A549 (cell line): ENCODE results near the gene SLC25A11. TPM values are rescaled to one million over a fixed set of nuclear protein-coding genes. Genes with fewer than 3 reads are reported as not detected.
A peak's percentile ranks its signal among the peaks of the same experiment; 100 is the strongest.

Source experiments
- ATAC-seq, 2 experiments: fragments of 200-7000 bp in 1 of 2; fragments of >200 bp in 1 of 2; cut with Nextera tagmentation in 1 of 2; cut with Tn5 transposase in 1 of 2; 3 replicates each; pipeline versions ENCODE4 v1.8.0 to v1.9.1; 2018 to 2020; ENCODE audit warnings: mild to moderate bottlenecking in 1 of 2, moderate library complexity in 1 of 2
- CTCF ChIA-PET: fragments of 300-600 bp; sonication (Branson Sonifier 250); formaldehyde crosslinking; extraction: SDS; loops from one replicate; lab custom pipeline; 2021; ENCODE audit warnings: antibody characterized with exemption, inconsistent platforms; lab: Yijun Ruan, JAX
- POLR2A ChIA-PET: fragments of 350-600 bp; formaldehyde crosslinking; extraction: SDS; loops from one replicate; lab custom pipeline; 2021; ENCODE audit warnings: antibody characterized with exemption, inconsistent platforms; lab: Yijun Ruan, JAX
- DNase-seq, 2 experiments: peaks; one replicate each; pipeline versions ENCODE4 v3.0.0 to v3.0.0-alpha.2; 2011 to 2016; ENCODE audit warnings: low read depth in 1 of 2, low spot score in 1 of 2
- FAIRE-seq: peaks from 2 replicates; lab custom pipeline; 2011; peaks lifted over from hg19 to GRCh38; lab: Jason Lieb, UNC
- H3K27ac ChIP-seq, 2 experiments: fragments of >200 bp; sonication (Bioruptor Twin); formaldehyde crosslinking; 3 replicates each; pipeline ENCODE4 v1.5.1; 2016 to 2017
- H3K4me1 ChIP-seq: fragments of >200 bp; sonication (Bioruptor Twin); formaldehyde crosslinking; 3 replicates; pipeline ENCODE4 v1.6.1; 2016
- H3K4me2 ChIP-seq: fragments of >200 bp; sonication (Bioruptor Twin); formaldehyde crosslinking; 3 replicates; pipeline ENCODE4 v1.6.1; 2016
- H3K4me3 ChIP-seq: fragments of >200 bp; sonication (Bioruptor Twin); formaldehyde crosslinking; 3 replicates; pipeline ENCODE4 v1.5.1; 2016
- H3K9me3 ChIP-seq: fragments of >200 bp; sonication (Bioruptor Twin); formaldehyde crosslinking; 3 replicates; pipeline ENCODE4 v1.6.1; 2016
- CEBPB ChIP-seq, 2 experiments: fragments of >200 bp in 1 of 2; sonication (Bioruptor Twin) in 1 of 2; formaldehyde crosslinking in 1 of 2; IDR thresholded peaks; 2 replicates each; pipeline ENCODE4 v1.6.1; 2012 to 2016
- CHD4 ChIP-seq: fragments of 200-600 bp; sonication (generic); IDR thresholded peaks from 2 replicates; pipeline ENCODE4 v1.6.1; 2016; ENCODE audit warnings: antibody characterized with exemption, mild to moderate bottlenecking, borderline replicate concordance
- EP300 ChIP-seq, 2 experiments: fragments of >200 bp; sonication (Bioruptor Twin); formaldehyde crosslinking; IDR thresholded peaks; 2 replicates in 1 of 2; 3 replicates in 1 of 2; pipeline ENCODE4 v1.6.1; 2016 to 2017
- FOSL2 ChIP-seq, 2 experiments: fragments of 450-650 bp in 1 of 2; fragments of >200 bp in 1 of 2; sonication (Bioruptor Twin) in 1 of 2; formaldehyde crosslinking; IDR thresholded peaks; 2 replicates each; pipeline versions ENCODE4 v1.5.0 to v1.6.1; 2016 to 2020; ENCODE audit warnings: mild to moderate bottlenecking in 1 of 2, moderate library complexity in 1 of 2
- HMGXB4 ChIP-seq: fragments of 250-450 bp; sonication (Bioruptor Pico); IDR thresholded peaks from 2 replicates; pipeline ENCODE4 v1.5.0; 2021; ENCODE audit warnings: mild to moderate bottlenecking, moderate library complexity, borderline replicate concordance
- JUN ChIP-seq, 2 experiments: fragments of >200 bp; sonication (Bioruptor Twin); formaldehyde crosslinking; IDR thresholded peaks; 2 replicates in 1 of 2; 3 replicates in 1 of 2; pipeline ENCODE4 v1.6.1; 2016 to 2017
- JUNB ChIP-seq: fragments of >200 bp; sonication (Bioruptor Twin); formaldehyde crosslinking; IDR thresholded peaks from 2 replicates; pipeline ENCODE4 v1.6.1; 2016
- MAFK ChIP-seq: fragments of 450-650 bp; IDR thresholded peaks from 2 replicates; pipeline ENCODE4 v1.6.1; 2014; ENCODE audit not compliant: partially characterized antibody
- PHF8 ChIP-seq: fragments of 200-600 bp; sonication (generic); IDR thresholded peaks from 2 replicates; pipeline ENCODE4 v1.6.1; 2016; ENCODE audit warnings: low read depth, mild to moderate bottlenecking, antibody characterized with exemption, moderate library complexity, borderline replicate concordance
- POLR2A ChIP-seq: IDR thresholded peaks from 2 replicates; pipeline ENCODE4 v1.6.1; 2012; ENCODE audit warnings: mild to moderate bottlenecking, low read length
- POLR2AphosphoS2 ChIP-seq: conservative IDR thresholded peaks from 2 replicates; pipeline ENCODE4 v1.6.1; 2012; ENCODE audit warnings: low read length, improper control_type of control experiment, inconsistent platforms
- RARB ChIP-seq: fragments of 250-450 bp; sonication (Bioruptor Pico); IDR thresholded peaks from 2 replicates; pipeline ENCODE4 v1.8.0; 2021; ENCODE audit warnings: mild to moderate bottlenecking, moderate library complexity
- RFX5 ChIP-seq: fragments of 450-650 bp; IDR thresholded peaks from 2 replicates; pipeline ENCODE4 v1.7.1; 2014; ENCODE audit warnings: antibody characterized with exemption, mild to moderate bottlenecking, moderate library complexity
- SMC3 ChIP-seq: fragments of >200 bp; sonication (Bioruptor Twin); formaldehyde crosslinking; IDR thresholded peaks from 3 replicates; pipeline ENCODE4 v1.6.1; 2018; ENCODE audit warnings: inconsistent platforms
- TFCP2L1 ChIP-seq: fragments of 250-450 bp; sonication (Bioruptor Pico); IDR thresholded peaks from 2 replicates; pipeline ENCODE4 v1.5.0; 2021; ENCODE audit warnings: mild to moderate bottlenecking
- TP53 ChIP-seq: fragments of 250-450 bp; sonication (Bioruptor Pico); IDR thresholded peaks from 2 replicates; pipeline ENCODE4 v1.5.0; 2021; ENCODE audit warnings: mild to moderate bottlenecking, moderate library complexity
- WGBS: methylation state at CpG from one replicate; pipeline ENCODE4 v1.1.6; 2017; ENCODE audit errors: missing lambda C conversion rate; 5-methylcytosine and 5-hydroxymethylcytosine counted together
- polyA plus RNA-seq, 4 experiments: library from polyadenylated mRNA; depleted of rRNA in 3 of 4; stranded (reverse); fragments of >200 nt; fragmentation: RNase III in 1 of 4; extraction: RNeasy Plus Mini Kit Qiagen cat#74134 plus additional on column Dnase treatment in 1 of 4; gene quantifications; 2 replicates in 3 of 4; 3 replicates in 1 of 4; pipeline ENCODE4 v1.2.3, GENCODE V29; 2011 to 2017
- TF ChIP-seq, protein P1 (sequence below): IDR thresholded peaks from 2 replicates; pipeline ENCODE4 v1.6.1; 2012
- TF ChIP-seq, protein P2 (sequence below): IDR thresholded peaks from 2 replicates; pipeline ENCODE4 v1.6.1; 2012

SLC25A11 gene
- polyA plus RNA-seq, 2 of the 4 experiments (the other 2 are of a cell fraction) = 60.2 to 69.2 TPM

- DNase-seq (peak in 1 of 2 experiments; percentile 40), FAIRE-seq (no peak), ATAC-seq (no peak)
- POLR2A ChIA-PET = interaction anchor here (4.4 to 4.9 kb wide), 2 partner anchors 11 to 15 kb away, joined by 68 to 78 read pairs; partner anchors contain the start of genes RNF167, SLC25A11 and SPAG7
- Histone ChIP-seq H3K27ac (peak within 1 kb of the TSS; percentile 99), H3K4me3 (peak within 1 kb of the TSS; percentile 98), H3K4me1 (peaks cover 35% of the 10 kb centered on the region), H3K9me3 (no peaks in the 10 kb centered on the region), H3K4me2 (peak within 1 kb of the TSS; percentile 99)
- CTCF ChIA-PET = interaction anchor here (1.1 to 7.1 kb wide), 6 partner anchors 14 to 42 kb away, joined by 4 to 63 read pairs (median 7); partner anchors contain the start of genes CAMTA2 and SPAG7
- 11% methylated on average over 7 of the region's 7 CpGs for WGBS
- TF ChIP-seq HMGXB4 (CRISPR knock-in tag) (no peak), MAFK (no peak), CHD4 (no peak), CEBPB (IDR thresholded peaks at IDR 0.05) (peak in 1 of 2 experiments; percentile 7; a peak in 1 of 4 replicates), POLR2A (peak; percentile 69), EP300 (IDR thresholded peaks at IDR 0.05) (0 out of 5 replicates have a peak, but pooled peaks of 1 of the 2 experiments have one; percentile 11), POLR2AphosphoS2 (no peak)
- TF ChIP-seq, protein P1, sequence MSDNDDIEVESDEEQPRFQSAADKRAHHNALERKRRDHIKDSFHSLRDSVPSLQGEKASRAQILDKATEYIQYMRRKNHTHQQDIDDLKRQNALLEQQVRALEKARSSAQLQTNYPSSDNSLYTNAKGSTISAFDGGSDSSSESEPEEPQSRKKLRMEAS = peak; percentile 57
These were observed 10.9 kb upstream of the SLC25A11 start, which contains the start of gene ENO3 for GRCh38 chr17:4950746-4951204. Gene ENO3, plus strand, starts transcription at chr17:4951119. Its CDS starts 711 bp downstream, at chr17:4951830.

GRCh38 chr17:4950075-4950745, 10.4 kb upstream of the SLC25A11 start:
- ChIA-PET POLR2A (interaction anchor here (4.4 to 4.9 kb wide), 2 partner anchors 10 to 16 kb away, joined by 68 to 78 read pairs; partner anchors contain the start of genes RNF167, SLC25A11 and SPAG7), CTCF (interaction anchor here (1.1 to 7.1 kb wide), 5 partner anchors 15 to 41 kb away, joined by 3 to 63 read pairs (median 7); partner anchors contain the start of gene SPAG7)
- peak; percentile 12; the same call in 1 of the 2 replicates for TF ChIP-seq PHF8
- 0 out of 2 replicates have a peak, but pooled peaks have one; percentile 62 for TF ChIP-seq TFCP2L1 (CRISPR knock-in tag)
- TF ChIP-seq POLR2A = peak; percentile 31
- TF ChIP-seq FOSL2 (IDR thresholded peaks at IDR 0.05) = peak; percentile 69
- TF ChIP-seq FOSL2 (CRISPR knock-in tag; IDR thresholded peaks at IDR 0.05) = peak; percentile 64
- TF ChIP-seq SMC3 = peak; percentile 3; the same call in 1 of the 3 replicates
- TF ChIP-seq, protein P2, sequence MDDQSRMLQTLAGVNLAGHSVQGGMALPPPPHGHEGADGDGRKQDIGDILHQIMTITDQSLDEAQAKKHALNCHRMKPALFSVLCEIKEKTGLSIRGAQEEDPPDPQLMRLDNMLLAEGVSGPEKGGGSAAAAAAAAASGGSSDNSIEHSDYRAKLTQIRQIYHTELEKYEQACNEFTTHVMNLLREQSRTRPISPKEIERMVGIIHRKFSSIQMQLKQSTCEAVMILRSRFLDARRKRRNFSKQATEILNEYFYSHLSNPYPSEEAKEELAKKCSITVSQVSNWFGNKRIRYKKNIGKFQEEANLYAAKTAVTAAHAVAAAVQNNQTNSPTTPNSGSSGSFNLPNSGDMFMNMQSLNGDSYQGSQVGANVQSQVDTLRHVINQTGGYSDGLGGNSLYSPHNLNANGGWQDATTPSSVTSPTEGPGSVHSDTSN = peak; percentile 58; the same call in 1 of the 2 replicates
- TF ChIP-seq JUNB = peak; percentile 49
- TF ChIP-seq JUN (IDR thresholded peaks at IDR 0.05) = peak; percentile 64 to 95; a peak in 3 of 5 replicates
- TF ChIP-seq, protein P1 = 0 out of 2 replicates have a peak, but pooled peaks have one; percentile 12
- no peak for TF ChIP-seq TP53 (CRISPR knock-in tag)
- no peak for TF ChIP-seq RFX5
- no peak for TF ChIP-seq RARB
- peak; percentile 36 to 57 for DNase-seq
- Histone ChIP-seq H3K27ac (peak overlapping the region; percentile 99), H3K4me1 (peaks cover 41% of the 10 kb centered on the region), H3K9me3 (no peaks in the 10 kb centered on the region), H3K4me3 (peak overlapping the region; percentile 98), H3K4me2 (peak overlapping the region; percentile 99)
- no peak for FAIRE-seq
- WGBS = 1% methylated on average over 32 of the region's 52 CpGs
- ATAC-seq = peak; percentile 36 to 39
